Astrocyte (in vitro differentiated cells and primary cell): ENCODE data around the gene HSD3B7. TPM values are rescaled to one million over a fixed set of nuclear protein-coding genes. Genes with fewer than 3 reads are reported as not detected.
A peak's percentile ranks its signal among the peaks of the same experiment; 100 is the strongest.

Experiments
- DNase-seq: peaks from one replicate; pipeline ENCODE4 v3.0.0-alpha.2; 2010; ENCODE audit warnings: low read depth
- FAIRE-seq: peaks from 2 replicates; lab custom pipeline; 2011; peaks lifted over from hg19 to GRCh38; lab: Jason Lieb, UNC
- H2AFZ ChIP-seq: 2 replicates; pipeline ENCODE4 v1.6.0; 2012; ENCODE audit warnings: low read depth, low read length, inconsistent platforms
- H3K27ac ChIP-seq: 2 replicates; pipeline ENCODE4 v1.5.1; 2011; ENCODE audit warnings: low read depth, low read length, inconsistent platforms
- H3K27me3 ChIP-seq: 2 replicates; pipeline ENCODE4 v1.6.0; 2011; ENCODE audit warnings: low read length, inconsistent platforms; ENCODE audit not compliant: insufficient read depth
- H3K36me3 ChIP-seq: 2 replicates; pipeline ENCODE4 v1.5.1; 2011; ENCODE audit warnings: low read length, inconsistent platforms; ENCODE audit not compliant: insufficient read depth
- H3K4me1 ChIP-seq: 2 replicates; pipeline ENCODE4 v1.5.1; 2011; ENCODE audit warnings: low read length, inconsistent platforms; ENCODE audit not compliant: insufficient read depth
- H3K4me2 ChIP-seq: 2 replicates; pipeline ENCODE4 v1.6.0; 2012; ENCODE audit warnings: low read length, inconsistent platforms
- H3K4me3 ChIP-seq: 2 replicates; pipeline ENCODE4 v1.5.1; 2011; ENCODE audit warnings: low read depth, mild to moderate bottlenecking, low read length, inconsistent platforms; ENCODE audit not compliant: insufficient read depth
- H3K79me2 ChIP-seq: 2 replicates; pipeline ENCODE4 v1.6.0; 2012; ENCODE audit warnings: mild to moderate bottlenecking, low read length, inconsistent platforms; ENCODE audit not compliant: insufficient read depth
- H3K9ac ChIP-seq: 2 replicates; pipeline ENCODE4 v1.6.0; 2012; ENCODE audit warnings: mild to moderate bottlenecking, low read length, inconsistent platforms
- H3K9me3 ChIP-seq: 2 replicates; pipeline ENCODE4 v1.5.1; 2012; ENCODE audit warnings: low read depth, mild to moderate bottlenecking, low read length, inconsistent platforms; ENCODE audit not compliant: insufficient read depth
- H4K20me1 ChIP-seq: 2 replicates; pipeline ENCODE4 v1.6.0; 2012; ENCODE audit warnings: low read length, inconsistent platforms; ENCODE audit not compliant: insufficient read depth
- H3K27ac Mint-ChIP-seq: one replicate; pipeline ENCODE4 v1.8.0; 2021; ENCODE audit warnings: mild to moderate bottlenecking, mixed read lengths; ENCODE audit not compliant: unreplicated experiment
- H3K27me3 Mint-ChIP-seq: one replicate; pipeline ENCODE4 v1.8.0; 2021; ENCODE audit warnings: low read depth, mixed read lengths; ENCODE audit not compliant: unreplicated experiment
- H3K36me3 Mint-ChIP-seq: one replicate; pipeline ENCODE4 v1.8.0; 2021; ENCODE audit warnings: low read depth, mixed read lengths; ENCODE audit not compliant: unreplicated experiment
- H3K4me1 Mint-ChIP-seq: one replicate; pipeline ENCODE4 v1.8.0; 2021; ENCODE audit warnings: low read depth, mixed read lengths; ENCODE audit not compliant: unreplicated experiment
- H3K4me3 Mint-ChIP-seq: one replicate; pipeline ENCODE4 v1.8.0; 2021; ENCODE audit warnings: mild to moderate bottlenecking, moderate library complexity, mixed read lengths; ENCODE audit not compliant: unreplicated experiment
- H3K9me3 Mint-ChIP-seq: one replicate; pipeline ENCODE4 v1.8.0; 2021; ENCODE audit warnings: mild to moderate bottlenecking, mixed read lengths; ENCODE audit not compliant: unreplicated experiment
- CTCF ChIP-seq: IDR thresholded peaks from 2 replicates; pipeline ENCODE4 v1.5.1; 2011; ENCODE audit warnings: low read depth, mild to moderate bottlenecking, inconsistent platforms, low read length, moderate library complexity; ENCODE audit not compliant: insufficient read depth
- EZH2 ChIP-seq: IDR thresholded peaks from 2 replicates; pipeline ENCODE4 v1.6.1; 2012; ENCODE audit warnings: mild to moderate bottlenecking, low read length, inconsistent platforms; ENCODE audit not compliant: insufficient read depth
- total RNA-seq: library from RNA; stranded (reverse); gene quantifications from 2 replicates; pipeline ENCODE4 v1.2.1, GENCODE V29; 2021

Gene HSD3B7
- total RNA-seq, 1 donor from 2014 or later = 8.3 TPM

DNA sequence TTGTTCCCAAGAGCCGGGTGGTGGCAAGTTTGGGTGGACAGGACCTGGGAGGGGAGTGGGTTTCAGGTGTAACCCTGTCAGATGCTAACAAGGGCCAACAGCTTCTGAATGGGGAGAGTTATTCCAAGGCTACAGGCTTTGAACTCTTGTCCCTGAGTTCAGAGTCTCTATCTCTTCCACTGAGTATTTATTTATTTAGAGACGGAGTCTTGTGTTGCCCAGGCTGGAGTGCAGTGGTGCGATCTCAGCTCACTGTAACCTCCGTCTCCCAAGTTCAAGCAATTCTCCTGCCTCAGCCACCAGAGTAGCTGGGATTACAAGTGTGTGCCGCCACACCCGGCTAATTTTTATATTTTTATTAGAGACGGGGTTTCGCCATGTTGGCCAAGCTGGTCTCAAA is 30.0 kb upstream of the HSD3B7 start:
- H3K27me3 ChIP-seq = no peaks in the 10 kb centered on the region
- peaks cover 17% of the 10 kb centered on the region for H3K79me2 ChIP-seq
- no peak overlapping the region for H3K27ac ChIP-seq
- no peak overlapping the region for H3K4me2 ChIP-seq
- no peak for DNase-seq
- TF ChIP-seq CTCF = no peak
- TF ChIP-seq EZH2 = no peak
- no peak for FAIRE-seq
- H3K36me3 ChIP-seq = peaks cover 11% of the 10 kb centered on the region
- Mint-ChIP-seq H3K4me1 (peaks cover 6% of the 10 kb centered on the region), H3K27me3 (no peaks in the 10 kb centered on the region), H3K27ac (no peak overlapping the region), H3K4me3 (peak overlapping the region; percentile 45), H3K9me3 (no peaks in the 10 kb centered on the region), H3K36me3 (peaks cover 6% of the 10 kb centered on the region)
- H3K4me1 ChIP-seq = peaks cover 19% of the 10 kb centered on the region
- no peak overlapping the region for H3K4me3 ChIP-seq
- peaks cover 28% of the 10 kb centered on the region for H4K20me1 ChIP-seq
- H2AFZ ChIP-seq = no peak overlapping the region
- no peaks in the 10 kb centered on the region for H3K9me3 ChIP-seq
- no peak overlapping the region for H3K9ac ChIP-seq

DNA sequence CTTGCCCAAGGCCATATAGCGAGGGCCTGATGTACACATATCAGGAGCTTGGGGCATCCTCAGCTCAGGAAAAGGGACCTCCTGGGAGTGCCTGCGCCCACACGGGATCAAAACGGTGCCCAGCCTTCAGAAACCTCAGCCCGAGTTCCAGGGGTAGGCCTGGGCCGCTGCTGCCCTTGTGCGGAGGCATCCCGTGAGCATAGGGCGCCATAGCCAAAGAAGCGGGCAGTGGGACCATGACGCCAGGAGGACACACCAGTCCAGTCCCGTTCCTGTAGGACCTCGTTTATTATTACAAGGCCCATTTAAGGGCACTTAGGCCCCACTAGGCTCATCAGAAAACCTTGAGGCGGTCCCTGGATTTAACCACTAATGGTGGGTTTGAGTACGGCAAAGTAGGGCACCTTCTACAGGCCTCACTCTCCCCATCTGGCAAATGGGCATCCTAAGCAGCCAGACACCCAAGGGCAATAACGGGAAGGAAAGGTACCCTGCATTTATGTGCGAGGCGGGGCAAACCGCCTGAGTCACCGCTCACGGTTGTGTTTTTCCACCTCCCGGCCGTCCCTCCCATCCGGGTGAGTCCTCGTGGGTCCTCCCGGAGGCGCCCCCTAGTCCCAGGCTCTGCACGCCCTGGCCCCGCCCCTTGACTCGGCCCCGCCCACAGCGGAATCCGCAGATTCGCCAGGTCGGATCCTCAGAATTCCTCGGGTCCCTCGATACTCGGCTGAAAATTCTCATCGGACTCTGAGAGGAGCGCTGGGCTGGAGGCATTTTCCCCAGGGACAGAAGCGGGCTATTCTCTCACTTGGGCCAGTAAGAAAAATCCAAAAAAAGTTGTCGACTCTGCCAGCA is 28.2 kb upstream of the HSD3B7 start:
- H3K4me1 Mint-ChIP-seq = peaks cover 6% of the 10 kb centered on the region
- TF ChIP-seq CTCF (no peak), EZH2 (no peak)
- DNase-seq = peak; percentile 71

More for the DNA sequence above, 28.2 kb upstream of the HSD3B7 start:
- Mint-ChIP-seq H3K36me3 (peaks cover 6% of the 10 kb centered on the region), H3K9me3 (no peaks in the 10 kb centered on the region), H3K27me3 (no peaks in the 10 kb centered on the region), H3K27ac (peak overlapping the region; percentile 98), H3K4me3 (peak overlapping the region; percentile 91)
- H3K36me3 ChIP-seq = peaks cover 22% of the 10 kb centered on the region
- H3K27ac ChIP-seq = peak overlapping the region; percentile 99
- H2AFZ ChIP-seq = peak overlapping the region; percentile 71
- peak overlapping the region; percentile 95 for H3K9ac ChIP-seq
- H4K20me1 ChIP-seq = peaks cover 22% of the 10 kb centered on the region
- no peaks in the 10 kb centered on the region for H3K27me3 ChIP-seq
- peak overlapping the region; percentile 78 for H3K4me3 ChIP-seq
- no peak for FAIRE-seq
- H3K4me2 ChIP-seq = peak overlapping the region; percentile 93
- H3K4me1 ChIP-seq = peaks cover 12% of the 10 kb centered on the region
- H3K9me3 ChIP-seq = no peaks in the 10 kb centered on the region
- H3K79me2 ChIP-seq = peaks cover 26% of the 10 kb centered on the region
